MV-4-11 (cell line): Measurements from ENCODE around the gene FASLG.
"Not testable (repeated sequence)": the region's sequence is repeated elsewhere in the genome, so short reads cannot be mapped to it uniquely, and the experiment has no call there.

ENCODE experiments used
- DNase-seq: peaks from one replicate; lab custom pipeline; 2025; lab: John Stamatoyannopoulos, UW

FASLG gene

DNA sequence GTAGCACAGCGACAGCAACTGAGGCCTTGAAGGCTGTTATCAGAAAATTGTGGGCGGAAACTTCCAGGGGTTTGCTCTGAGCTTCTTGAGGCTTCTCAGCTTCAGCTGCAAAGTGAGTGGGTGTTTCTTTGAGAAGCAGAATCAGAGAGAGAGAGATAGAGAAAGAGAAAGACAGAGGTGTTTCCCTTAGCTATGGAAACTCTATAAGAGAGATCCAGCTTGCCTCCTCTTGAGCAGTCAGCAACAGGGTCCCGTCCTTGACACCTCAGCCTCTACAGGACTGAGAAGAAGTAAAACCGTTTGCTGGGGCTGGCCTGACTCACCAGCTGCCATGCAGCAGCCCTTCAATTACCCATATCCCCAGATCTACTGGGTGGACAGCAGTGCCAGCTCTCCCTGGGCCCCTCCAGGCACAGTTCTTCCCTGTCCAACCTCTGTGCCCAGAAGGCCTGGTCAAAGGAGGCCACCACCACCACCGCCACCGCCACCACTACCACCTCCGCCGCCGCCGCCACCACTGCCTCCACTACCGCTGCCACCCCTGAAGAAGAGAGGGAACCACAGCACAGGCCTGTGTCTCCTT lies at the start of gene FASLG:
Gene FASLG (plus strand): TSS at position 233 of the 583 bp plus-strand sequence. CDS start 99 bp downstream, at position 332.
- no peak for DNase-seq

DNA sequence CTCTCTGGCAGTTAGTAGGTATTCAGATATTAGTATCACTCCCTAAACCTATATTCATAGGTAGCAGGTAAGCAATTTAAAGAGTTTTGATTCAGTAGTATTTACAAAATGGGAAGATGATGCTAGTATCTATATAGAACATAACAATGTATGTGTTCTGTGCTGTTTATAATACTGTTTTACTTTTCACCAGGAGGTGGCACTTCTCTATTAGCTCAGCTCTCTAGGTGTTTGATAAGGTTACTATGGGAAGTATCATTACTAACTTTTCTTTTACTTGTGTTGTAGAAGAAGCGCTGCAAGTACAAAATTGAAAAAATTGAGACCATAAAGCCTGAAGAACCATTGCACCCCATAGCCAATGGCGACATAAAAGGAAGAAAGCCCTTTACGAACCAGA lies 49.4 kb upstream of the FASLG start:
- no peak for DNase-seq

DNA sequence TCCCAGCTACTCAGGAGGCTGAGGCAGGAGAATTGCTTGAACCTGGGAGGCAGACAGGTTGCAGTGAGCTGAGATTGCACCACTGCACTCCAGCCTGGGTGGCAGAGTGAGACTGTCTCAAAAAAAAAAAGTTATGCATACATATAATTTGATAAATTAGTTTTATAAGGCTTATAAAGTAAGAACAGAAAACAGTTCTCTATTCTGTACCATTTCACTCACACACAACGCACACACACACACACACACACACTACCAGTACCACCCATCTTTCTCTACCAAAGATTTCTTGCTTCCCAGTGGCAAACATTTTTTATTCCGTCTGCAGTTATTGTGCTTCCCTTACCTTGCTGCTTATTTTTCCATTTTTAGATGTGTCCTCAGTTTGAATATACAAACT lies 46.4 kb upstream of the FASLG start:
- DNase-seq, result no peak

- DNase-seq, result no peak
Measured at GRCh38 chr1:172613294-172613693, 45.6 kb upstream of the FASLG start.

DNA sequence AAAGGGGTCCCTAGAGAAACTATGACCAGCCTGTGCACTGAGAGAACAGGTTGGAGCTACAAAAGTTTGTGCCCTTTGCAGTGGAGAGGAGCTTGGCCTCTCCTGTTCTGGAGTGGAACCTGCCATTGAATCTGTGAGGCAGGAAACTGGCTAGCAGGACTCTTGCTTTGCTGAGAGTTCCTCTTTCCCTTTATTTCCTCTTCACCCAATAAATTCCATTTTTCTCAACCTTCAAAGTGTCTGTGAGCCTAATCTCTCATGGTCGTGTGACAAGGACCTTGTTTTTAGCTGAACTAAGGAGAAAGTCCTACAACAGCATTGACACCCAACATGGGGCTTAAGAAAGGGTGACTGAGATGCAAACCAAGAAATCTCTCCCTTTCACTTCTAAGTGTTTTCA lies 42.7 kb upstream of the FASLG start:
- DNase-seq, result no peak

- no peak for DNase-seq
Measured at GRCh38 chr1:172616636-172617035, 42.3 kb upstream of the FASLG start.

GRCh38 chr1:172620603-172621002 lies 38.3 kb upstream of the FASLG start:
- not testable (repeated sequence) for DNase-seq

- peak; percentile 24 for DNase-seq
Measured at GRCh38 chr1:172622541-172622940, 36.4 kb upstream of the FASLG start.

DNA sequence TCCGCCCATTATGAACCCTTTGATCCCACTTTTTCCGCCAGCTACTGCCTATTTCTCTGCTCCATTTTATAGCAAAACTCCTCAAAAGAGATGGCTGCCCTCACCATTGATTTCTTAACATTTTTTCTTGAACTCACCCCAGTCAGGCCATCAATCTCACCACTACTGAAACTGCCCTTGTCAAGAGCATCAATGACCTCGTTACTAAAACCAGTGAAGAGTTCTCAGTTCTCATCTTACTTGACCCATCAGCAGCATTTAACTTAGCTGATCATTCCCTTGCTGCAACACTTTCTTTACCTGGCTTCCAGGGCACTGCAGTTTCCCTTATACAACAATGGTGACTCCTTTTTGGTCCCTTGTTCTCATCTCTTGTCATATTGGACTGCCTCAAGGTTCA lies 35.2 kb upstream of the FASLG start:
- no peak for DNase-seq

GRCh38 chr1:172626845-172627244 lies 32.1 kb upstream of the FASLG start:
- no peak for DNase-seq

GRCh38 chr1:172627702-172628101 lies 31.2 kb upstream of the FASLG start:
- no peak for DNase-seq

DNA sequence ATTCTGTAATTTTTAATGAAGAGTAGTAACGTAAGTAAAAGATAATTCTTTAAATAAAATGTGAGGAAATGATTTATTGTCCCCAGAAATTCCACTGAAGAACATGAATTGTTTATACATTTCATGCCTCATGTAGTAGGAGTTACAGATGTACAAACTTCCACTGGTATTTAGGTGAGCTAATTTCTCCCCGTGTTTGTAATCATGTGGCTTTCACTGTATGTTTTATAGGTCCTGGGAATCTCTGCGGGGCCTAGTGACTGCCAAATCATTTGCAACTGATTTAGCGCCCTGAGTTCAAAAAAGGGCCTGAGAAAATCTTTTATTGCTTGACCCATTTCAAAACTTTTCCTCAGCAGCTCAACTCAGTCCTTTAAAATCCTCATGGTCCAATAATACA lies 30.5 kb upstream of the FASLG start:
- DNase-seq, result no peak

GRCh38 chr1:172629170-172629569 lies 29.7 kb upstream of the FASLG start:
- DNase-seq, result no peak

GRCh38 chr1:172629638-172630037 lies 29.3 kb upstream of the FASLG start:
- no peak for DNase-seq

DNA sequence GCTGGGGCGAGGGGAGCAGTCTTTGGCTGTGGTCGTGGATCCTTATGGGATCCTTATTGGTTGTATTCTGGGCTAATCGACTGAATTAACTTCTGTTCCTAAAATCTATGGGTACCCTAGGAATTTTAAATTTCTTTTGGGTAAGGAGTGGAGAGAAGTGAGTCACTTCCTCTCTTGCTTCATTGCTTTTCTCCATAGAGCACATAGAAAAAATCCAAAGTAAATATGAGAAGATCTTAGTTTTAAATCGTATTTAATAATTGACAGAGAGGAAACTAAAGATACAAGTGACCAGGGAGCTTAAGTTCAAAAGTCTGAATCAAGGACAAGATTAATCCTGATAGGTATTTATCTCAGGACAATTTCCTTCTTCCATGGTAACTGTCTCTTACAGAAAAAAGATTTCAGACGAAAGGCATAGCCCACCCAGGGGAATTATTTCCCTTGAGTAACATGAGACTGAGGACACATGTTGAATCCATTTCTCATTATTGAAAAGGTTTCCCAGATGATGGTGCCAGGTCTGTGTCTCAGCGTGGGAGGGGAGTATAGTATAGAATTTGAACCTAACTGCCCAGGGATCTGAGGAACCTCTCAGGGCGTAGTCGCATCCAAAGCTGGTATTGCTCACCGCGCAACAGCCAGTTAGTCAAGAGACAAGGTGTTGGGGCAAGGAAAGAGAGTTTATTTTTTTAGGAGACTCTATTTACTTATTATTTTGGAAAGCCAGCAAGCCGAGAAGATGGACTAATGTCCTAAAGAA lies 28.7 kb upstream of the FASLG start:
- peak; percentile 14 for DNase-seq

GRCh38 chr1:172630868-172631267 lies 28.0 kb upstream of the FASLG start:
- DNase-seq, result no peak

- DNase-seq, result no peak
Measured at GRCh38 chr1:172637522-172637921, 21.4 kb upstream of the FASLG start.

DNA sequence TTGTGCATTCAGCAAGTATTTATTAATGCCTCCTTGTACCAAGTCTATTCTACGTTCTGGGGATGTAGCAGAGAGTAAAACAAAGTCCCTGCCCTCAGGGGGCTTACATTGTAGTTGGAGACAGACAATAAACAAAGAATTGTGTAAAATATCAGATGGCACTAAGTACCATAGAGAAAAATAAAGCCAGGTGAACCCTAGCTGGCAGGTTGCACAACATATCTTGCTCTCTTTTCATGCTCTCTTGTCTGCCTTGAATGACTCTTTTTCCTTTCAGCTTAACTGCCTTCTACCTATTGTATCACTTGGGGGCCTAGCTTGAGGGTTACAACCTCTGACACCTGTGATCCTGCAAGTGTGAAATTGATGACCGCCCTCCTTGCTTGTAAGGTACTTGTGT lies 20.7 kb upstream of the FASLG start:
- DNase-seq, result no peak

GRCh38 chr1:172638885-172639831 lies 19.7 kb upstream of the FASLG start:
- DNase-seq, result no peak

DNA sequence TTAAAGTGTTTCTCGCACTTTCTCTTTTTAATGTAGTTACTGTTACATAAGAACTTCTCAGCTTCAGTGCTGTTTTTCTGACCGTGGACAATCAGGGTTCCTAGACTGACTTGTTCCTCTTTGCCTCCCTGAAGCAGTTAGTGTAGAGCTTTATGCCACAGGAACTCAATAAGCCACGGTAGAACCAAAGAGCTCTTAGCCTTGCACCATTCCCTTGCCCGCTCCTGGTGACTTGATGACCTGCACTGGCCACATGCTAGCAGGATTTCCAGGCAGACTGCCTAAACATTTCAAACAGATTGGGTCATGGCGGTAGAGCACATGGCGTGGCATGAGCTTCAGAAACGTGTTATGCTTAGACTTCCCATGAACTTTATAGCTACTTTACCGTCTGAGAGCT lies 18.8 kb upstream of the FASLG start:
- peak; percentile 62 for DNase-seq

- no peak for DNase-seq
Measured at GRCh38 chr1:172641492-172641891, 17.4 kb upstream of the FASLG start.

DNA sequence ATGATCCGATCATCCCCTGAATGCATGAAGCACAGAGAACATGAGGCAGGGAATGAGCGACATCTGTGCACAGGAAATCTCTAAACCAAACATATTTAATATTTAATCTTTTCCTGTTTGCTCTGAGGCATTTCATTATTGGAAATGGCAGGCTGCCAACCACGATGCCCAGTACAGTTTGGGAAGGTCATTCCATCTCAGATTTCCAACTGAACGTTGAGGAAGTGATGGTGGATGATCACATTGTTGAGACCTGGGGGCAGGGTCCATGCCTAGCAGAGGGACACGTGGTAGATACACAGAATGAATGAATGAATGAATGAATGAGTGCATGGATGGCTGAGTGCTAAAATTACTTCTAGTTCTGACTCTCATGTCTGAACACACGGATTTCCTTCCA lies 15.9 kb upstream of the FASLG start:
- no peak for DNase-seq

- no peak for DNase-seq
Measured at GRCh38 chr1:172646653-172647052, 12.2 kb upstream of the FASLG start.
